ENCODE measurements around the gene TMPRSS3. TPM values are rescaled to one million over a fixed set of nuclear protein-coding genes. Genes with fewer than 3 reads are reported as not detected.
A peak's percentile ranks its signal among the peaks of the same experiment; 100 is the strongest.

TMPRSS3 gene
- polyA plus RNA-seq, 2 of the 4 experiments (the other 2 are of a cell fraction): 0.10 to 0.12 TPM

GRCh38 chr21:42414928-42415769, 19.3 kb upstream of the TMPRSS3 start:
- DNase-seq (ENCODE audit: low read depth in 1 of 2, low spot score in 1 of 2) (peak; percentile 74 to 78), ATAC-seq (peak; percentile 90 to 93), FAIRE-seq (no peak)
- H3K4me3 ChIP-seq: no peak overlapping the region
- 47% methylated on average over 15 of the region's 27 CpGs for WGBS (ENCODE audit: missing lambda C conversion rate)
- H3K9me3 ChIP-seq: no peaks in the 10 kb centered on the region; the same call in 2 of the 3 replicates
- peak overlapping the region; percentile 40 to 71; a peak in 5 of 6 replicates for H3K27ac ChIP-seq
- TF ChIP-seq SMC3 (IDR thresholded peaks at IDR 0.05): no peak
- no peak for TF ChIP-seq EP300 (IDR thresholded peaks at IDR 0.05)
- no peak for TF ChIP-seq HDAC2 (IDR thresholded peaks at IDR 0.05)
- no peak for TF ChIP-seq HOXA7 (CRISPR knock-in tag; IDR thresholded peaks at IDR 0.05)
- 0 out of 2 replicates have a peak, but pooled peaks have one; percentile 40 for TF ChIP-seq MYC (IDR thresholded peaks at IDR 0.05; ENCODE audit: borderline replicate concordance, low read length)
- no peak for TF ChIP-seq REST (IDR thresholded peaks at IDR 0.05)
- no peak for TF ChIP-seq HMGXB4 (CRISPR knock-in tag; IDR thresholded peaks at IDR 0.05; ENCODE audit: borderline replicate concordance)
- no peak for TF ChIP-seq CTCF (IDR thresholded peaks at IDR 0.05)
- TF ChIP-seq JUNB (IDR thresholded peaks at IDR 0.05): peak; percentile 13; the same call in 1 of the 2 replicates
- no peak for TF ChIP-seq EHF (CRISPR knock-in tag; IDR thresholded peaks at IDR 0.05)
- TF ChIP-seq HES2 (IDR thresholded peaks at IDR 0.05): no peak
- TF ChIP-seq GATA3 (IDR thresholded peaks at IDR 0.05; ENCODE audit: borderline replicate concordance): no peak
- no peak for TF ChIP-seq PHF8 (IDR thresholded peaks at IDR 0.05; ENCODE audit: borderline replicate concordance, low read depth)
- peak; percentile 25; the same call in 1 of the 2 replicates for TF ChIP-seq FOSL2 (IDR thresholded peaks at IDR 0.05)
- TF ChIP-seq FOSL2 (CRISPR knock-in tag; IDR thresholded peaks at IDR 0.05): peak; percentile 65
- TF ChIP-seq CHD2 (IDR thresholded peaks at IDR 0.05; ENCODE audit: low read length, partially characterized antibody): no peak
- no peak for TF ChIP-seq CBX8 (IDR thresholded peaks at IDR 0.05)
- no peak for TF ChIP-seq FOXS1 (CRISPR knock-in tag; IDR thresholded peaks at IDR 0.05)
- TF ChIP-seq NR3C1 (IDR thresholded peaks at IDR 0.05): no peak
- no peak for TF ChIP-seq RNF2 (IDR thresholded peaks at IDR 0.05; ENCODE audit: borderline replicate concordance, low read depth)
- TF ChIP-seq ATOH8 (CRISPR knock-in tag; IDR thresholded peaks at IDR 0.05; ENCODE audit: low read depth): no peak
- peak; percentile 40; the same call in 1 of the 2 replicates for TF ChIP-seq MAX (IDR thresholded peaks at IDR 0.05)
- TF ChIP-seq CHD4 (IDR thresholded peaks at IDR 0.05; ENCODE audit: borderline replicate concordance): no peak
- no peak for TF ChIP-seq RAD21 (conservative IDR thresholded peaks at IDR 0.05 in 1 of 2, IDR thresholded peaks at IDR 0.05 in 1 of 2)
- TF ChIP-seq BCL3 (IDR thresholded peaks at IDR 0.05): no peak
- POLR2A ChIA-PET: no interaction called here
- CTCF ChIA-PET: no interaction called here
- H3K4me2 ChIP-seq: peak overlapping the region; percentile 74
- H3K4me1 ChIP-seq: peaks cover 13% of the 10 kb centered on the region
